Muscle layer of duodenum (tissue), 2 donors: Measurements from ENCODE around the gene MGAT3.

ENCODE experiments used
- H3K27ac ChIP-seq: one replicate; pipeline ENCODE4 v1.7.0; 2013; ENCODE audit warnings: mild to moderate bottlenecking, low read length
- H3K27me3 ChIP-seq: one replicate; pipeline ENCODE4 v1.7.0; 2013; ENCODE audit warnings: low read depth, mild to moderate bottlenecking, control low read depth, low read length
- H3K36me3 ChIP-seq, 2 donors: one replicate each; pipeline ENCODE4 v1.7.0; 2013; ENCODE audit warnings: low read length in 2 of 2, control low read depth in 1 of 2, mild to moderate bottlenecking in 1 of 2; ENCODE audit not compliant: insufficient read depth in 2 of 2, control insufficient read depth in 1 of 2
- H3K4me1 ChIP-seq, 2 donors: one replicate each; pipeline ENCODE4 v1.7.0; 2013; ENCODE audit warnings: low read length in 2 of 2, mild to moderate bottlenecking in 2 of 2, control low read depth in 1 of 2, moderate library complexity in 1 of 2; ENCODE audit not compliant: insufficient read depth in 2 of 2, control insufficient read depth in 1 of 2
- H3K4me3 ChIP-seq, 2 donors: one replicate each; pipeline ENCODE4 v1.7.0; 2013; ENCODE audit warnings: low read length in 2 of 2, low read depth in 1 of 2, mild to moderate bottlenecking in 1 of 2
- H3K9me3 ChIP-seq, 2 donors: one replicate each; pipeline ENCODE4 v1.7.0; 2013; ENCODE audit warnings: low read length in 2 of 2, control low read depth in 1 of 2, mild to moderate bottlenecking in 1 of 2; ENCODE audit not compliant: control insufficient read depth in 1 of 2
- donor health status: healthy.

The MGAT3 gene

GRCh38 chr22:39508393-39508792 lies 51.6 kb downstream of the MGAT3 start:
- Histone ChIP-seq H3K4me1 (peaks cover 6 to 12% of the 10 kb centered on the region in 2 donors), H3K27me3 (no peaks in the 10 kb centered on the region), H3K27ac (no peak overlapping the region), H3K36me3 (peaks cover 63 to 80% of the 10 kb centered on the region in 2 donors), H3K4me3 (no peak overlapping the region), H3K9me3 (no peaks in the 10 kb centered on the region)

- Histone ChIP-seq H3K27ac (no peak overlapping the region), H3K4me1 (no peaks in the 10 kb centered on the region), H3K4me3 (no peak overlapping the region), H3K27me3 (no peaks in the 10 kb centered on the region), H3K9me3 (no peaks in the 10 kb centered on the region), H3K36me3 (peaks cover 73 to 86% of the 10 kb centered on the region in 2 donors)
These were observed 53.8 kb downstream of the MGAT3 start for GRCh38 chr22:39510529-39511149.

- H3K36me3 ChIP-seq: peaks cover 73 to 87% of the 10 kb centered on the region in 2 donors
- H3K9me3 ChIP-seq: no peaks in the 10 kb centered on the region
- no peaks in the 10 kb centered on the region for H3K4me1 ChIP-seq
- no peaks in the 10 kb centered on the region for H3K27me3 ChIP-seq
- no peak overlapping the region for H3K27ac ChIP-seq
- no peak overlapping the region for H3K4me3 ChIP-seq
These were observed 54.4 kb downstream of the MGAT3 start for GRCh38 chr22:39511226-39511625.

GRCh38 chr22:39512026-39512425 lies 55.2 kb downstream of the MGAT3 start:
- no peaks in the 10 kb centered on the region for H3K27me3 ChIP-seq
- peaks cover 69 to 86% of the 10 kb centered on the region in 2 donors for H3K36me3 ChIP-seq
- H3K27ac ChIP-seq: no peak overlapping the region
- H3K4me3 ChIP-seq: no peak overlapping the region
- H3K4me1 ChIP-seq: no peaks in the 10 kb centered on the region
- no peaks in the 10 kb centered on the region for H3K9me3 ChIP-seq

- Histone ChIP-seq H3K9me3 (no peaks in the 10 kb centered on the region), H3K27me3 (no peaks in the 10 kb centered on the region), H3K36me3 (peaks cover 68 to 76% of the 10 kb centered on the region in 2 donors), H3K4me1 (peaks cover 5 to 6% of the 10 kb centered on the region in 2 donors), H3K4me3 (no peak overlapping the region), H3K27ac (no peak overlapping the region)
These were observed 57.0 kb downstream of the MGAT3 start for GRCh38 chr22:39513791-39514190.

GRCh38 chr22:39514373-39514973 lies 57.7 kb downstream of the MGAT3 start:
- Histone ChIP-seq H3K27ac (no peak overlapping the region), H3K9me3 (no peaks in the 10 kb centered on the region), H3K4me1 (peaks cover 10 to 11% of the 10 kb centered on the region in 2 donors), H3K4me3 (no peak overlapping the region), H3K36me3 (peaks cover 65 to 71% of the 10 kb centered on the region in 2 donors), H3K27me3 (no peaks in the 10 kb centered on the region)

GRCh38 chr22:39515266-39516050 lies 58.6 kb downstream of the MGAT3 start:
- Histone ChIP-seq H3K4me1 (peaks cover 10 to 11% of the 10 kb centered on the region in 2 donors), H3K9me3 (no peaks in the 10 kb centered on the region), H3K27ac (no peak overlapping the region), H3K36me3 (peaks cover 59 to 65% of the 10 kb centered on the region in 2 donors), H3K27me3 (no peaks in the 10 kb centered on the region), H3K4me3 (no peak overlapping the region)

GRCh38 chr22:39517470-39517869 lies 60.7 kb downstream of the MGAT3 start:
- Histone ChIP-seq H3K4me1 (peaks cover 10 to 20% of the 10 kb centered on the region in 2 donors), H3K9me3 (no peaks in the 10 kb centered on the region), H3K36me3 (peaks cover 52 to 58% of the 10 kb centered on the region in 2 donors)

GRCh38 chr22:39518144-39518786 lies 61.5 kb downstream of the MGAT3 start:
- H3K9me3 ChIP-seq: no peaks in the 10 kb centered on the region
- H3K4me3 ChIP-seq: no peak overlapping the region
- peak overlapping the region; percentile 95 for H3K27ac ChIP-seq
- H3K4me1 ChIP-seq: peaks cover 10 to 28% of the 10 kb centered on the region in 2 donors
- no peaks in the 10 kb centered on the region for H3K27me3 ChIP-seq
- peaks cover 52 to 58% of the 10 kb centered on the region in 2 donors for H3K36me3 ChIP-seq

More at GRCh38 chr22:39517470-39517869, 60.7 kb downstream of the MGAT3 start:
- Histone ChIP-seq H3K27me3 (no peaks in the 10 kb centered on the region), H3K27ac (no peak overlapping the region), H3K4me3 (no peak overlapping the region)

- Histone ChIP-seq H3K9me3 (no peaks in the 10 kb centered on the region), H3K4me3 (peak overlapping the region; percentile 85 to 95), H3K4me1 (peaks cover 10 to 33% of the 10 kb centered on the region in 2 donors), H3K27ac (peak overlapping the region; percentile 95), H3K36me3 (peaks cover 45 to 52% of the 10 kb centered on the region in 2 donors), H3K27me3 (no peaks in the 10 kb centered on the region)
These were observed 62.3 kb downstream of the MGAT3 start for GRCh38 chr22:39518996-39519680.
